Measurements from ENCODE around the gene PLA2G4A.

Gene PLA2G4A

GRCh38 chr1:187027253-187027652 lies 198.5 kb downstream of the PLA2G4A start:
- DNase-seq (ENCODE audit: low read depth in 2 of 2): no peak

DNA sequence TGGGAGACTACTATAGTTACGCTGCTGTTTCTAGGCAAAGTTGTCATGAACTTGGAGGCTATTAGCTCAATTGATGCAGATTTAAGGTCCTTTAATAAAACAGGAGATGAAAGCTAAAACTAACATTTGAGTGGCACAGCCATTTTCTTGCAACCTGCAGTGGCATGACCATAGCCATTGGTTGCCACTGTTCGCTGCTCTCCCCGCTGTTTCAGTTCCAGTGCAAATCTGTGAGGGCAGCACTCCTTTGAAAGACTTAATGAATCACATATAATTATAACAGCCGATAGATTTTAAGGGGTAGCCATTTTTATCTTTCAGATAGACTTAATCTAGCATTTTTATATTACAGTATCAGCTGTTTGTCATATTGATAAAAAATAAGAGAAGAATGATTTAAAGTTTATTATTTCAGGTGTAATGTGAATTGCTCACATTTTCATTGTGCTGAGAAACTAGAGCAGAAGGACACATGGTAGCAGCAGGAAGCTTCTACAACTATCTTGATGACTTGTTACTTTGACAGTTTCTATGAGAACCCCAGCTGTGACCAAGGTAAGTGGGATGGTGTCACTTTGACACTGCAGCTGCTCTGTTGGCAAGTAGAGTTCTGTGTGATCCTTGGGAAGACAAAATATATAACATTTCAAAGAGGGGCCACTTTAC lies 203.7 kb downstream of the PLA2G4A start:
- DNase-seq (ENCODE audit: low read depth in 2 of 2): no peak

GRCh38 chr1:187032982-187033692 lies 204.4 kb downstream of the PLA2G4A start:
- no peak for DNase-seq (ENCODE audit: low read depth in 2 of 2)

- no peak for DNase-seq (ENCODE audit: low read depth in 2 of 2)
Observed at GRCh38 chr1:187033693-187034390, 205.1 kb downstream of the PLA2G4A start.

DNA sequence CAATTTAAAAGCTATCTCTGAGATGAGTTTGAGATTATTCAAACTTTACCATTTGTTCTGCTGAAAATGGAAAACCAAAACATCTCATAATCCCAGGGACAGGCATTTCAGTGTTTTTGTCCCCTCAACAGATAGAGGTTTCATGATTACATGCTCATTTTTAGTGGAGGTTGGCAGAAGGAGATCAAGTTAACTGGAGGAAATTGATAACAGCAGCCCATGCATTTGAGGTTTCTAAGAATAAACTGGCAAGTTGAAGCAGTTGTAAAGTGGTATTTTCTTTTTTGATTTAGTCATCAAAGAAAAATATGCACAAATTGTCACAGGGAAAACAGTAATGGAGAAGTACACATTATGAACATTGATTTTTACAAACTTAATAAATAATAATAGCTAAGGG lies 205.8 kb downstream of the PLA2G4A start:
- no peak for DNase-seq (ENCODE audit: low read depth in 2 of 2)

GRCh38 chr1:187037973-187038553 lies 209.3 kb downstream of the PLA2G4A start:
- no peak for DNase-seq (ENCODE audit: low read depth in 2 of 2)
